Rectal smooth muscle tissue (tissue), 1 donor: Measurements from ENCODE around the gene NUDC.

Source experiments
- H3K27ac ChIP-seq: one replicate; pipeline ENCODE4 v1.7.0; 2013; ENCODE audit warnings: low read depth, low read length, inconsistent platforms
- H3K27me3 ChIP-seq: one replicate; pipeline ENCODE4 v1.7.0; 2013; ENCODE audit warnings: low read length; ENCODE audit not compliant: control insufficient read depth, insufficient read depth
- H3K36me3 ChIP-seq: one replicate; pipeline ENCODE4 v1.7.0; 2013; ENCODE audit warnings: low read length; ENCODE audit not compliant: control insufficient read depth, insufficient read depth
- H3K4me1 ChIP-seq: one replicate; pipeline ENCODE4 v1.7.0; 2013; ENCODE audit warnings: low read length; ENCODE audit not compliant: control insufficient read depth, insufficient read depth
- H3K4me3 ChIP-seq: one replicate; pipeline ENCODE4 v1.7.0; 2013; ENCODE audit warnings: low read length
- H3K9ac ChIP-seq: one replicate; pipeline ENCODE4 v1.7.0; 2013; ENCODE audit warnings: low read length

NUDC gene

GRCh38 chr1:26960625-26960966 is 39.1 kb downstream of the NUDC start:
- Histone ChIP-seq H3K36me3 (no peaks in the 10 kb centered on the region), H3K27me3 (peaks cover 5% of the 10 kb centered on the region), H3K27ac (no peak overlapping the region), H3K4me3 (peak overlapping the region; percentile 40), H3K4me1 (no peaks in the 10 kb centered on the region), H3K9ac (no peak overlapping the region)

GRCh38 chr1:26961826-26962225 is 40.3 kb downstream of the NUDC start:
- Histone ChIP-seq H3K36me3 (no peaks in the 10 kb centered on the region), H3K9ac (no peak overlapping the region), H3K27me3 (peaks cover 5% of the 10 kb centered on the region), H3K4me1 (no peaks in the 10 kb centered on the region), H3K27ac (no peak overlapping the region), H3K4me3 (no peak overlapping the region)

GRCh38 chr1:26965213-26965612 is 43.7 kb downstream of the NUDC start:
- Histone ChIP-seq H3K27me3 (no peaks in the 10 kb centered on the region), H3K27ac (no peak overlapping the region), H3K9ac (no peak overlapping the region), H3K4me1 (no peaks in the 10 kb centered on the region), H3K4me3 (no peak overlapping the region), H3K36me3 (no peaks in the 10 kb centered on the region)

GRCh38 chr1:26965628-26966027 is 44.1 kb downstream of the NUDC start:
- Histone ChIP-seq H3K4me3 (no peak overlapping the region), H3K27me3 (no peaks in the 10 kb centered on the region), H3K4me1 (no peaks in the 10 kb centered on the region), H3K27ac (no peak overlapping the region), H3K36me3 (no peaks in the 10 kb centered on the region), H3K9ac (no peak overlapping the region)

- H3K4me3 ChIP-seq, result no peak overlapping the region
- no peaks in the 10 kb centered on the region for H3K27me3 ChIP-seq
- H3K27ac ChIP-seq, result no peak overlapping the region
- no peak overlapping the region for H3K9ac ChIP-seq
- H3K36me3 ChIP-seq, result no peaks in the 10 kb centered on the region
- H3K4me1 ChIP-seq, result no peaks in the 10 kb centered on the region
These were observed 49.3 kb downstream of the NUDC start for GRCh38 chr1:26970810-26971209.

GRCh38 chr1:26971590-26971989 is 50.0 kb downstream of the NUDC start:
- H3K27ac ChIP-seq, result no peak overlapping the region

GRCh38 chr1:26972390-26972789 is 50.8 kb downstream of the NUDC start:
- H3K4me1 ChIP-seq, result no peaks in the 10 kb centered on the region
- no peaks in the 10 kb centered on the region for H3K36me3 ChIP-seq
- no peak overlapping the region for H3K9ac ChIP-seq
- no peak overlapping the region for H3K4me3 ChIP-seq
- no peaks in the 10 kb centered on the region for H3K27me3 ChIP-seq
- H3K27ac ChIP-seq, result no peak overlapping the region

More at GRCh38 chr1:26971590-26971989, 50.0 kb downstream of the NUDC start:
- no peaks in the 10 kb centered on the region for H3K4me1 ChIP-seq
- H3K4me3 ChIP-seq, result no peak overlapping the region
- H3K9ac ChIP-seq, result no peak overlapping the region
- no peaks in the 10 kb centered on the region for H3K27me3 ChIP-seq
- no peaks in the 10 kb centered on the region for H3K36me3 ChIP-seq

- Histone ChIP-seq H3K36me3 (no peaks in the 10 kb centered on the region), H3K27me3 (no peaks in the 10 kb centered on the region), H3K4me1 (no peaks in the 10 kb centered on the region), H3K4me3 (no peak overlapping the region), H3K27ac (no peak overlapping the region), H3K9ac (no peak overlapping the region)
These were observed 51.3 kb downstream of the NUDC start for GRCh38 chr1:26972821-26973220.

- Histone ChIP-seq H3K36me3 (no peaks in the 10 kb centered on the region), H3K9ac (no peak overlapping the region), H3K4me3 (no peak overlapping the region), H3K27ac (no peak overlapping the region), H3K27me3 (no peaks in the 10 kb centered on the region), H3K4me1 (no peaks in the 10 kb centered on the region)
These were observed 55.3 kb downstream of the NUDC start for GRCh38 chr1:26976621-26977510.

- no peak overlapping the region for H3K27ac ChIP-seq
- H3K36me3 ChIP-seq, result no peaks in the 10 kb centered on the region
- H3K4me1 ChIP-seq, result no peaks in the 10 kb centered on the region
- H3K4me3 ChIP-seq, result no peak overlapping the region
- no peak overlapping the region for H3K9ac ChIP-seq
- H3K27me3 ChIP-seq, result peaks cover 3% of the 10 kb centered on the region
These were observed 57.4 kb downstream of the NUDC start for GRCh38 chr1:26978901-26979300.

GRCh38 chr1:26981146-26981846 is 59.8 kb downstream of the NUDC start:
- no peak overlapping the region for H3K27ac ChIP-seq
- H3K36me3 ChIP-seq, result no peaks in the 10 kb centered on the region
- peaks cover 3% of the 10 kb centered on the region for H3K27me3 ChIP-seq
- no peak overlapping the region for H3K9ac ChIP-seq
- H3K4me1 ChIP-seq, result no peaks in the 10 kb centered on the region
- H3K4me3 ChIP-seq, result no peak overlapping the region

GRCh38 chr1:26983863-26984262 is 62.3 kb downstream of the NUDC start:
- Histone ChIP-seq H3K9ac (no peak overlapping the region), H3K27ac (no peak overlapping the region), H3K4me3 (no peak overlapping the region), H3K36me3 (no peaks in the 10 kb centered on the region), H3K4me1 (no peaks in the 10 kb centered on the region), H3K27me3 (peaks cover 3% of the 10 kb centered on the region)

- H3K36me3 ChIP-seq, result no peaks in the 10 kb centered on the region
- H3K4me1 ChIP-seq, result no peaks in the 10 kb centered on the region
- H3K27ac ChIP-seq, result no peak overlapping the region
- H3K4me3 ChIP-seq, result no peak overlapping the region
- H3K27me3 ChIP-seq, result peaks cover 3% of the 10 kb centered on the region
- no peak overlapping the region for H3K9ac ChIP-seq
These were observed 62.7 kb downstream of the NUDC start for GRCh38 chr1:26984291-26984690.
